GM19023 (cell line): ENCODE results near the gene TMEM106C.

ENCODE experiments used
- ATAC-seq: cut with Tn5 transposase; IDR thresholded peaks from one replicate; pipeline ENCODE4 v1.9.1; 2021; ENCODE audit warnings: mild to moderate bottlenecking, moderate library complexity; ENCODE audit not compliant: unreplicated experiment

Gene TMEM106C

GRCh38 chr12:47979166-47979565 lies 15.8 kb downstream of the TMEM106C start:
- ATAC-seq: no peak

DNA sequence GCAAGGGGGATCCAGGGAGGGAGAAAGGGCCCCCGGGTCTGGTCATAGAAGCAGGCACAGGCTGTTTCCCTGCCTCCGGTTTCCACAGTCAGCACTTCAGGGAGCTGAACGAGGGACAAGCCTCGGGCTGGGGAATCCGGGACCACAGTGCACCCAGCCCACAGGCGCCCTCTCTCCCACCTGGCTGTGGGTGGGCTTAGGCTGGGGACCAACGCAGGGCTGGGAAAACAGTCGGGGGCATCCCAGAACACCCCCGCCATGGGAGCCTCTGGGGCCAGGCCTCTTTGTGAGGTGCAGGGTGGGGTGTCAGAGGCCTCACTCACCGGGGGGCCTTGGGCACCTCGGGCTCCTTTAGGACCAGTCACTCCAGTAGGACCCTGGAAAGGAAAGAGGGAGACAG lies 16.3 kb downstream of the TMEM106C start:
- ATAC-seq: no peak

DNA sequence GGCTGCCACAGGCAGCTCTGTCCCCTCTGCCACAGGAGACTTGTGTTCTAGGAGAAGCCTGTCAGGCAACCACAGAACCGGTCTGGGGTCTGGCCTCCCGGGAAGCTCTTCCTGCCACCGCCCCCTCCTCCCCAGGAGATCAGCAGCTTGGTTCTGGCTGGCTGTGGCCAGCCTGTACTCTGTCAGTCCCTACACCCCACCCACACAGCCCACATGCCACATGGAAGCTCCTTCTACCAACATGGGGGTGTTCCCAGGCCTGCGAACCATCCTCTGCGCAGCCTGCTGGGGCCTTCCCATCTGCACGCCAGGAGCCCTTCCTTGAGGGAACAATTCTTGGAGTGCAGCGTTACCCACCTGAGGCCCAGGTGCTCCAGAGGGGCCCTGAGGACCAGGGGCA lies 16.8 kb downstream of the TMEM106C start:
- no peak for ATAC-seq

GRCh38 chr12:47980779-47981495 lies 17.5 kb downstream of the TMEM106C start:
- no peak for ATAC-seq

GRCh38 chr12:47981496-47982260 lies 18.3 kb downstream of the TMEM106C start:
- ATAC-seq: no peak

- ATAC-seq: no peak
These were observed 18.9 kb downstream of the TMEM106C start for GRCh38 chr12:47982311-47982710.

GRCh38 chr12:47982770-47983169 lies 19.4 kb downstream of the TMEM106C start:
- no peak for ATAC-seq

- ATAC-seq: no peak
These were observed 20.2 kb downstream of the TMEM106C start for GRCh38 chr12:47983541-47984115.

- no peak for ATAC-seq
These were observed 21.0 kb downstream of the TMEM106C start for GRCh38 chr12:47984331-47984801.

GRCh38 chr12:47985596-47986290 lies 22.3 kb downstream of the TMEM106C start:
- no peak for ATAC-seq

GRCh38 chr12:47986291-47986660 lies 22.9 kb downstream of the TMEM106C start:
- ATAC-seq: no peak

DNA sequence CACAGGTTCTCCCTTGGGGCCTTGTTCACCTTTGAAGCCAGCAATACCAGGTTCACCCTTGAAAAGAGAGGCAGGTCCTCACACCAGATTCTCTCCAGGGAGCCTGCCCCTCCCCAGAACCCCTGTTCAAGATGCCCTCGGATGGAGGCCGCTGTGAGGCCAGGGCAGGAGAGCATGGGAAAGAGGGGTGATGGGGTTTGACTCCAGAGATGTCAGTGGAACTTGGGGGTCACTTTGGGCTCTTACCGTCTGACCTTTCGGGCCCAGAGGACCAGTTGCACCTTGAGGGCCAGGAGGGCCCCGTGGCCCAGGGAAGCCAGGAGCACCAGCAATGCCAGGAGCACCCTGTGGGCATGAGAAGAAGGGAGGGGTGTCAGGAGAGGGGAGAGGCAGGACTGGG lies 23.4 kb downstream of the TMEM106C start:
- ATAC-seq: no peak

GRCh38 chr12:47987411-47988072 lies 24.1 kb downstream of the TMEM106C start:
- ATAC-seq: no peak

DNA sequence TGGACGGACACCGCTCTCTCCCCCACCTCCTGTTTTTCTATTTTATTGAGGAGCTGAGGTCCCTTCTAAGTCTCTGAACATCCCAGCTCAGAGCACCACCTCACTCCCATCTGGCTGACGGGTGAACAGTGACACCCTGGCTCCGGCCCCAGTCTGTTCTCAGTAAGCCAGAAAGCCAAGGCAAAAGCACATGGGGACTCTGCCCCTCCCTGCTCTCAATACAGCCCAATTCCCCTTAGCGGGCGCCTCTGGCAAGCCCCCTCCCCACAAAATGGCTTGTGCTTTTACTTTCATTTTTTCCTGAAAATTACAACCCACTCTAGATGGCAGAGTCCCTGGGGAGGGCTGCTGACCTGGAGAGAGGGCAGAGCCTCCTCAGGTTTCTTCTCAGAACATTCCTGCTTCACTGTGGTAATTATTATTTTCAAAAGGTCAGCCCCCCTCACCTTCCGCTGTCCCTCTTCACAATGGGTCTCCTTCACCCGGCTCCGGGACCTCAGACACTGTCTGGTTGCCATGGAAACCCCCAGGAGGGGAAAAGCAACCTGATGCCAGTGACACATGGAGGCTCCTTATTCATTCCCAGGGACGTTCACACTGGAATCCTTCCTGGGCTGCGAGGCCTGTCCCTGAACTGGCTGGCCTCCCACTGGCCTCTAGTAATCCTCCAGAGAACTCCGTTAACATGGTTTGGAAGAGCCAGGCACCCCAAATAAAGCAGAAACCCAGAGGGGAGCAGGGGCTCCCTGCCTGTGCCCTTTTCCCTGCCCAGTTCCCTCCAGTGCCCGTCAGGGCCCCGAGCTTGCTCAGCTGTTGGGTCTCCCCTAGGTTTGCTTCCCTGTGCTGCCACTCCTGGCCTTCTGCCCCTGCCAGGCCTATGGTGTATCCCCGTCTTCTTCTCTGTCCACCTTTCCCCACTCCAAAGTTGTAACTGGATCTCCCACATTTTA lies 25.0 kb downstream of the TMEM106C start:
- no peak for ATAC-seq

DNA sequence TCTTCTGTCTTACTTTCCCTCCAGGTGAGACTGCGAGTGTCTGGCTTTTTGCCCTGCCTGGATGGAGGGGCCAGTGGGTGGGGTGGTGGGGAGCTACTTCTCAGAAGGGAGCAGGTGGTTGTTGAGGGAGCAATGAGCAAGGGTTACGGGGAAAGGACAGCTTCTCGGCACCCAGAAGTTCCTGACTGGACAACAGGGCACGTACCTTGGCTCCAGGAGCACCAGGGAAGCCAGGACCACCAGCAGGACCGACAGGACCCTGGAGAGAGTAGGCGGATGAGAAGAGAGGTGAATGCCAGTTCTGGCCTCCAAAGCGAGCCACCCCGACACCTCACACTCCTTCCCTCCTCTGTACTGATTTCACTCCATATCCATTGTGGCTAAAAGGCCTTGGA lies 25.6 kb downstream of the TMEM106C start:
- no peak for ATAC-seq

DNA sequence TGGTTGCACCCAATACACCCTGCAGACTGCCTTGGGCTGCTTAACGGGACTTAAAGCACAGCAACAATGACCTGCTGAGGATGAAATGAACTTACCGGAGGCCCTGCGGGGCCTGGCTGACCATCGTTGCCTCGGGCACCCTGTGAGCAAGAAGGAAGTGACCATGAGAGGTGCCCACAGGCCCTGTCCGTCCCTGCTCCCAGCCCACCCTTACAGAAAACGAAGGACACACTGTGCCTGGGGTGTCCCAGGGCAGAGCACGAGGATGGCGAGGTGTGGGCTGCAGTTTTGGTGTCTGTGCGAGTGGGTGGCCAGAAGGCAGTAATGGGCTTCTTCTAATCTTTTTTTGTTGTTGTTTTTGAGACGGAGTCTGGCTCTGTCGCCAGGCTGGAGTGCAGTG lies 26.3 kb downstream of the TMEM106C start:
- ATAC-seq: no peak

GRCh38 chr12:47990351-47991105 lies 27.1 kb downstream of the TMEM106C start:
- ATAC-seq: peak; percentile 85

- ATAC-seq: no peak
These were observed 28.0 kb downstream of the TMEM106C start for GRCh38 chr12:47991106-47992061.
